Measurements from ENCODE around the gene RNF130.

- TF ChIP-seq CTCF (IDR thresholded peaks at IDR 0.05; ENCODE audit: low read length) (no peak), EZH2 (IDR thresholded peaks at IDR 0.05; ENCODE audit: borderline replicate concordance, low read length) (no peak)
These were observed 166.4 kb downstream of the RNF130 start for GRCh38 chr5:179905161-179905560.

All from OCI-LY1 (cell line).